Activated T-helper 2 cell treated with anti-CD3 and anti-CD28 coated beads, Interferon-gamma antibody, Interleukin-2, Interleukin-4, amounts not matched to agents 10 μg/mL and 5 μg/mL and 100 μg/mL, durations not matched to agents 14 hours and 24 hours and 36 hours (primary cell): ENCODE data around the gene NRG3. TPM values are rescaled to one million over a fixed set of nuclear protein-coding genes. Genes with fewer than 3 reads are reported as not detected.

Experiments used
- DNase-seq: peaks from one replicate; pipeline ENCODE4 v3.0.0; 2021; ENCODE audit warnings: low spot score
- H3K27ac Mint-ChIP-seq: one replicate; pipeline ENCODE4 v1.8.0; 2021; ENCODE audit warnings: mixed read lengths
- H3K27me3 Mint-ChIP-seq: one replicate; pipeline ENCODE4 v1.8.0; 2021; ENCODE audit warnings: low read depth, mixed read lengths
- H3K36me3 Mint-ChIP-seq: one replicate; pipeline ENCODE4 v1.8.0; 2021; ENCODE audit warnings: low read depth, mixed read lengths
- H3K4me1 Mint-ChIP-seq: one replicate; pipeline ENCODE4 v1.8.0; 2021; ENCODE audit warnings: low read depth, mixed read lengths
- H3K4me3 Mint-ChIP-seq: one replicate; pipeline ENCODE4 v1.8.0; 2021; ENCODE audit warnings: low read depth, mild to moderate bottlenecking, moderate library complexity, mixed read lengths
- H3K9me3 Mint-ChIP-seq: one replicate; pipeline ENCODE4 v1.8.0; 2021; ENCODE audit warnings: mixed read lengths
- intact Hi-C: fragments of 100-400 bp; cut with micrococcal nuclease; formaldehyde crosslinking; loops from one replicate; pipeline ENCODE4 v1.15.1; 2023
- total RNA-seq: library from RNA; stranded (reverse); gene quantifications from 2 replicates; pipeline ENCODE4 v1.2.3, GENCODE V29; 2022

Gene NRG3
- total RNA-seq, 1 donor from 2014 or later = not detected

DNA sequence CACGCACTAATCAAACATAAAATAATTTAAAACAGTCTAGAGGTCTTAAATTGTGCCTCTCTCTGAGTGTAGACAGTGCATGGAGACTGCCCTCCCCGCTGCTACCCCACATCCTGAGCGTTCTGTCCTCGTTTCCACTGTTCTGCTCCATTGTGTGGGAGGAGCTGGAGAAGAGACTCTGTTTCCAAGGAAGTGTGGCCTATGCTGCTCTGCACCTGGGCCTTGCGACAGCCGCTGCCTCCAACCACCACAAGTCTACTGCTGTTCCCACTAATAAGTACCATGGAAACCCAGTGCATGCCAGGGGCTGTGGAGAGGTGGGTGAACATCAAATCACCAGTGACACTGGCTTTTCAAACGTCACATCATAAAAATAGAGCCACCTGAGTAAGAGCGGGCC lies 19.6 kb downstream of the NRG3 start:
- intact Hi-C loops = no loop called here
- H3K4me1 Mint-ChIP-seq = no peaks in the 10 kb centered on the region
- H3K27me3 Mint-ChIP-seq = no peaks in the 10 kb centered on the region
- DNase-seq = no peak
- no peak overlapping the region for H3K4me3 Mint-ChIP-seq
- no peaks in the 10 kb centered on the region for H3K9me3 Mint-ChIP-seq
- H3K27ac Mint-ChIP-seq = no peak overlapping the region
- H3K36me3 Mint-ChIP-seq = no peaks in the 10 kb centered on the region

DNA sequence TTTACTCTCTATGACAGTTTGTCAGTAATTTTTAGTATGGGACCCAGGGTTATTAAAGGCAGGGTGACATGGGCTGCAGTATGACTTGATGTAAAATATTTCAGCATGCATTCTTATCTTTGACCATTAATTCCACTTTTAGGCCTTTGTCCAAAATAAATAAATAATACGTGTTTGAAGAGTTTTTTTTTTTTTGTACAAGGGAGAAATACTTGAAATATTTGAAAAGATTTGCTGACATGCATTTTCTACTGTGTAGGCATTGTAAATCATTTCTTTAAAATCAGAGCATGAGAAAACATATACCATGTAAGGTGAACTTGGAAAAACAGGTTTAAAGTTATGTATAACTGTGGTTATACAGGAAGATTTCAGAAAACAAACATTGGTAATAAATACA lies 23.5 kb downstream of the NRG3 start:
- intact Hi-C loops = no loop called here
- H3K36me3 Mint-ChIP-seq = no peaks in the 10 kb centered on the region

DNA sequence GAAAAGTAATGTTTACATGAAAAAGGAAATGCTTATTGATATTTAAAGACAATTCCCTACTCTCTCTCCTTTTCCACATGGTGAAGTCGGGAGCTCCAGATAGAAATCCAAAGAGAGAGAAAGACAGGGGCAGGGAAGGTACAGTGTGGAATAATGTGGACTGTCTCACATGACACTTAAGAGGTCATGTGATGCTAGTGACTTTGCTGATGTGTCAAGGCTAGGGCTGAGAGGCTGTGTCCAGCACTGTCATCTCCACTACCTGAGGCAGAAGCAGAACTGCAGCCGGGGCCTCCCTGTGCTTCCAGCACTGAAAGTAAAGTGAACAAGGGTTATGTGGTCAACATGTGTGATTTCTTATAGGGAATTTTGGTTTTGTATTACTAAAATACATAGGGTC lies 26.0 kb downstream of the NRG3 start:
- no peak overlapping the region for H3K4me3 Mint-ChIP-seq
- no peak for DNase-seq
- no peaks in the 10 kb centered on the region for H3K4me1 Mint-ChIP-seq
- H3K36me3 Mint-ChIP-seq = no peaks in the 10 kb centered on the region
- H3K27ac Mint-ChIP-seq = no peak overlapping the region
- intact Hi-C loops = no loop called here
- H3K27me3 Mint-ChIP-seq = no peaks in the 10 kb centered on the region
- no peaks in the 10 kb centered on the region for H3K9me3 Mint-ChIP-seq

More for the DNA sequence above, 23.5 kb downstream of the NRG3 start:
- H3K4me1 Mint-ChIP-seq = no peaks in the 10 kb centered on the region
- no peak overlapping the region for H3K27ac Mint-ChIP-seq
- no peaks in the 10 kb centered on the region for H3K9me3 Mint-ChIP-seq
- DNase-seq = no peak
- no peak overlapping the region for H3K4me3 Mint-ChIP-seq
- H3K27me3 Mint-ChIP-seq = no peaks in the 10 kb centered on the region

DNA sequence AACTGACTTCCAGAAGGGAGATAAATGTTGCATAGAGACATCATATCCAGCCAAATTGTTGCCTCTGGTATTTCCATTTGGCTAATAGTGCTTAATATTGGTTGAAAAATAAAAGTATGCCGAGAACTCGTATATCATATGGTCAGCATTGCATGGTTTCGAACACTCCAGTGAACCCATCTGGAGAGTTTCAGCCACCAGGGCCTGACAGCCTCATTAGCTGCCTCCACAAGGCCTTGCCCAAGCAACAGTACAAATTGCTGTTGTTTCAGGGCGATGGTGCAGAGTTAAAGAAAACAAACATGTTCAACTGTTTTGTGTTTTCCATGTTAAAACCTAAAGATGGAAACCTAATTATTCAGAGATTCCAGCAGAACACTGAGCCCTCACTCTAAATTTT lies 28.5 kb downstream of the NRG3 start:
- H3K4me3 Mint-ChIP-seq = no peak overlapping the region
- no peaks in the 10 kb centered on the region for H3K4me1 Mint-ChIP-seq
- DNase-seq = no peak
- H3K9me3 Mint-ChIP-seq = no peaks in the 10 kb centered on the region
- no peaks in the 10 kb centered on the region for H3K27me3 Mint-ChIP-seq
- intact Hi-C loops = no loop called here
- no peak overlapping the region for H3K27ac Mint-ChIP-seq
- H3K36me3 Mint-ChIP-seq = no peaks in the 10 kb centered on the region

DNA sequence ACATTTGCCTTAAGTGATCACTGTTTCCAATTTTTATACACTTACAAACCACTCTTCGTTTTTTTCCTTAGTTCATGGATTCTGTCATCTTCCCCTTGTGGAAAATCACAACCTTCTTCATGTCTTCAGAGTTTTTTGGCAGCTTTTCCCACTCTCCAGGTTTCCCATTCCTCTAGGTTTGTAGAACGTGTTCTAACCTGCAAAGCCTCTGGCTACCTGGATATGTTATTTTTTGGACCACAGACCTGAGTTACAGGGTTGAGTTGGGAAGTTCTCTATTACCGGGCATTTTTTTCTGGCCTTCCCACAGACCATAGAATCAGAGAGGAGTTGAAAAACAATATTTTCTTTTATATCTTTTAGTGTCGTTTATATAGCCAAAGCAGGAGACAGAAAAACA lies 30.2 kb downstream of the NRG3 start:
- H3K4me3 Mint-ChIP-seq = no peak overlapping the region
- no peaks in the 10 kb centered on the region for H3K36me3 Mint-ChIP-seq
- DNase-seq = no peak
- no peaks in the 10 kb centered on the region for H3K27me3 Mint-ChIP-seq
- no peaks in the 10 kb centered on the region for H3K9me3 Mint-ChIP-seq
- H3K4me1 Mint-ChIP-seq = no peaks in the 10 kb centered on the region
- intact Hi-C loops = no loop called here
- no peak overlapping the region for H3K27ac Mint-ChIP-seq

DNA sequence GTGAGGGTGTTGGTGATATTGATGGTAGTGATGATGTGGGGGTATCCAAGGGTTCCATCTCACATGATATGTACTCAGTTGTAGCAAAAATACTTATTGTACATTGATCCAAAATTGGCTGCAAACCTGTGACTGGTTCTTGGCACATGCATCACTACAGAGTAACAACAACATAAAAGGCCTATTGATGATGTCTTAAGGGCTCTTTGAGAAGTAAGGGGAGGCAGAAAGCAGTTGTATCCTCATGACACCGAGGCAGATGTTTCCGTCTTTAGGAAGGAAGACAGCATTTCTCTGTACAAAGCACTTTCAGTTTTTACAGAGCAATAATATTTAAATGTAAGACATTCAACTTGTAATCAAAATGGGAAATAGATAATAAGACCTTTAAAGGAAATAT lies 34.5 kb downstream of the NRG3 start:
- intact Hi-C loops = no loop called here
- H3K9me3 Mint-ChIP-seq = no peaks in the 10 kb centered on the region
- no peak overlapping the region for H3K27ac Mint-ChIP-seq
- H3K36me3 Mint-ChIP-seq = no peaks in the 10 kb centered on the region
- no peaks in the 10 kb centered on the region for H3K27me3 Mint-ChIP-seq
- DNase-seq = no peak
- H3K4me1 Mint-ChIP-seq = no peaks in the 10 kb centered on the region
- H3K4me3 Mint-ChIP-seq = no peak overlapping the region

DNA sequence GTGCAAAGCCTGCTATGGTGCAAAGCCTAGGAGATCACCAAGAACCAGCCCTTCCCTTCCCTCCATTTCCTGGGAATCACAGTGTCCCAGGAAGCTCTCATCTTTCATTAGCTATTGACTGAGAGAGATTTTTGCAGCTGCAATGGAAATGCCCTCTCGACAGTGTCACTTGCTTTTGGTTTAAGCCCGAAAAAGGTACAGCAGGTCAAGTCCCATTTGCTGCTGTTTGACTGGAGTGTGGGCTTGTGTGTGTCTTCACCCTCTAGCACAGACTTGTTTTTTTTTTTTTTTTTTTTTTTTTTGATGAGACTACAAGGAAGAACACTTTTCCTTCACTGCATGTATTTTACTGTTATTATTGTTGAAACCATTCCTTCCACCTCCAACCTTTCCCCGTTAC lies 36.3 kb downstream of the NRG3 start:
- no peaks in the 10 kb centered on the region for H3K9me3 Mint-ChIP-seq
- DNase-seq = no peak
- no peaks in the 10 kb centered on the region for H3K27me3 Mint-ChIP-seq
- H3K27ac Mint-ChIP-seq = no peak overlapping the region
- H3K4me1 Mint-ChIP-seq = no peaks in the 10 kb centered on the region
- H3K4me3 Mint-ChIP-seq = no peak overlapping the region
- intact Hi-C loops = no loop called here
- H3K36me3 Mint-ChIP-seq = no peaks in the 10 kb centered on the region

DNA sequence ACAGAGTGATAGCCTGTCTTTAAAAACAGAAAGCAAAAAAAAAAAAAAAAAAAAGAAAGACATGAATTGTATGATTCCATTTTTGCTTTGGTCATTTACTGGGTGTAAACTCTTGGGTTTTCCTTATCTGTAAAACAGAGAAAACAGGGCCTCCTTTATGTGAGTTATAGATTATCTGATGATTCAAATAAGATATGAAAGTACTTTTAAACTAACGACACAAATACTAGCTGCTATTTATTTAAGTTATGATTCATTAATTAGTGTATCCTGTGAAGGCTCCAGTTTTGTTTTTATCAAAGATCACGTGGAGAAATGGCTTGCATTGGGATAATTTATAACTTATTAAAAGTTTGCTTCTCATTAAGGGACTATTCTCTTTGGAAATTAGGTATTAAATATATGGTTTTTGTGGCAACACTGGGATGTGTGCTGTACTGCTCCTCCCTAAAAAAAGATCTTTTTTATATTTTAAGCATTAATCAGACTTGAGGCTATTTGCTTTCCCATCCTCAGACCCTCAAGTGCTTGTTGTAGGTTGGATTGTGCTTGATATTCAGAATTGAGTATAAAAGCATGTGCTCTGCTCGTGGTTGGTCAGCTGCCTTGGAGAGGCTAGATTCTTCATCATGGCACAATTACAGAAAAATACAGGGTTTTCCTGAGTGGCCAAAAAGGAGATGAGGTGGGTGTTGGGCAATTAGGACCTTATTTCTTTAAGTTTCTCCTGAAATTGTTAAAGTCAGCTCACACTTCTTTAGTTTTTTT lies 39.9 kb downstream of the NRG3 start:
- DNase-seq = no peak
- H3K4me3 Mint-ChIP-seq = no peak overlapping the region
- no peaks in the 10 kb centered on the region for H3K27me3 Mint-ChIP-seq
- intact Hi-C loops = no loop called here
- no peak overlapping the region for H3K27ac Mint-ChIP-seq
- no peaks in the 10 kb centered on the region for H3K9me3 Mint-ChIP-seq
- no peaks in the 10 kb centered on the region for H3K4me1 Mint-ChIP-seq
- H3K36me3 Mint-ChIP-seq = no peaks in the 10 kb centered on the region

DNA sequence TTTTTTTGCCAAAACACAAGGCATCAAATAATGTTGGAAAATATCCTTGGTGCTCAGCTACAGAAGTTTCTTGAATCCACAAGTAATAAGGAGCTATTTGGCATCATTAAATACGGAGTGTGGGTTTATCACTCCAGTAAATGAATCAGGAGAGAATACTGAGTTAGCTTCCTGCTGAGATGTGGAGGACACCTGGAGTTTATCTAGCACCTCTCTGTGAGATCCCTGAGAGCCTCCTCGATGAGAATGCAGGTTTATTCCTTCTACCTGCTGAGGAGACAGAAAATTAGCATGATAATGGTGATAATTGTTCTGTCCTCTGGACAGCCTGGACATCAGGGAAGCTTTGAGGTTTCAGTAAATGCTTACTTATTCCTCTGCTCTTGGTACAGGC lies 40.5 kb downstream of the NRG3 start:
- H3K4me1 Mint-ChIP-seq = no peaks in the 10 kb centered on the region
- intact Hi-C loops = no loop called here
- no peaks in the 10 kb centered on the region for H3K9me3 Mint-ChIP-seq

DNA sequence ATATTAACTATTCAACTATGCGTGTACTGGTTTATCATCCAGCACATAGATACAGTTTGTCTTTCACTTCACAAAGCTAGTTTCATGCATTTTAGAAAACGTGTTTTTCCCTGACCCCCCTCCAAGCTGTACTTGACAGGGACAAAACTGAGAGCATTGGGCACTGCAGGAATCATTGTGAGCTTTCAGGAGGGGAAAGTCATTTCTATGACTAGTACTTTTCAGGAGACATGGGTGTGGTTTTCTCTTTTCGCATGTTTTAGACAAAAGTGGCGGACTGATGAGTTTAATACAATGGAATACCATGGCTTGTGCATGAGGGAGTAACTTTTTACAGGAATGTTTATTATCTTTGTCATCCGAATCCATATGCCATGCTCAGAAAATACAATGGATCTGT lies 42.7 kb downstream of the NRG3 start:
- no peak overlapping the region for H3K27ac Mint-ChIP-seq
- H3K4me3 Mint-ChIP-seq = no peak overlapping the region
- H3K4me1 Mint-ChIP-seq = no peaks in the 10 kb centered on the region
- DNase-seq = no peak
- H3K27me3 Mint-ChIP-seq = no peaks in the 10 kb centered on the region
- no peaks in the 10 kb centered on the region for H3K36me3 Mint-ChIP-seq
- intact Hi-C loops = no loop called here
- H3K9me3 Mint-ChIP-seq = no peaks in the 10 kb centered on the region

More for the DNA sequence above, 40.5 kb downstream of the NRG3 start:
- Mint-ChIP-seq H3K27ac (no peak overlapping the region), H3K4me3 (no peak overlapping the region), H3K36me3 (no peaks in the 10 kb centered on the region), H3K27me3 (no peaks in the 10 kb centered on the region)
- no peak for DNase-seq

DNA sequence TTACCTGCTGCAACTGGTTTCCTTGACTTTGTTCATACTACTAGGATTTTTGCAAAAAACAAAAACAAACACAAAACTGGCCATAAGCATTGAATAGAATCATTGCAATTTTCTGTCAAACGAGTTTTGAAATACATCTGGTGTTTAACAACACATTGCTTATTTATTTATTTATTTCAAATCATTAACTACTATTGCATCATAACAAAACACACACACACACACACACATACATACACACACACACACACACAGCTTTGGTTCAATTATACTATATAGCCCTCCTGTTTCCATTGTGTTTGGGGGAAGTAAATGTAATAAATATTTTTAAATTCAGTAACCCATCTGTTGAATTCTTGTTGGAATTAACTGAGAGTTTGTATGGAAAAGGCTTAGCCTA lies 43.8 kb downstream of the NRG3 start:
- H3K9me3 Mint-ChIP-seq = no peaks in the 10 kb centered on the region
- no peak overlapping the region for H3K4me3 Mint-ChIP-seq
- no peak overlapping the region for H3K27ac Mint-ChIP-seq
- intact Hi-C loops = no loop called here
- H3K36me3 Mint-ChIP-seq = no peaks in the 10 kb centered on the region
- no peaks in the 10 kb centered on the region for H3K27me3 Mint-ChIP-seq
- no peak for DNase-seq
- no peaks in the 10 kb centered on the region for H3K4me1 Mint-ChIP-seq

DNA sequence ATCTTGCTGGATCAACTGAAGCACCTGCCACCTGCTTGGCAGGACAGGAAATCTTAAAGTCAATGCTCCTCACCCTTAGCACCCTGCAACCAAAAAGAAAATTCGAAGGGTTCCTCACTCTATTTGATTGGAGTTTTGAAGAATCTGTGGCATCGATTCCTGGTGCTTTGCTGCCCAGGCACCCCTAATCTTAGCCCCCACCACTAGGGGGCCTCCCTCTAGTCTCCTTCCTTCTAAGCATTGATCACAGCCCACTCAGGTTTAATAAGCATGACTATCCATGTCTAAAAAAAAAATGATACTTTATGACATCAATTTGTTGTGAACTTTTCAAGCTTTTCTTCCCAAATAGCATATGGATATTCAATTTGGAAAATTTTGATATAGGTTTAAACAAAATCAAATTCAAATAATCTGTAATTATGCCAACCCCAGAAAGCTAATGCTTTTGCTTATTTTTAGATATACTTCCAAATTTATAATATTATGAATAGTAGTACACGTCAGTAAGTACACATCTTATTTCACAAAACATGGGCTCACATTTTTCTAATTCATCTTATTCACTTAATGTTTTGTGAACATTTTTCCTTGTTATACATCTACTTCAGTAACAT lies 45.3 kb downstream of the NRG3 start:
- no peak for DNase-seq
- Mint-ChIP-seq H3K4me1 (no peaks in the 10 kb centered on the region), H3K27me3 (no peaks in the 10 kb centered on the region), H3K4me3 (no peak overlapping the region), H3K27ac (no peak overlapping the region), H3K36me3 (no peaks in the 10 kb centered on the region), H3K9me3 (peaks cover 3% of the 10 kb centered on the region)
- intact Hi-C loops = no loop called here

DNA sequence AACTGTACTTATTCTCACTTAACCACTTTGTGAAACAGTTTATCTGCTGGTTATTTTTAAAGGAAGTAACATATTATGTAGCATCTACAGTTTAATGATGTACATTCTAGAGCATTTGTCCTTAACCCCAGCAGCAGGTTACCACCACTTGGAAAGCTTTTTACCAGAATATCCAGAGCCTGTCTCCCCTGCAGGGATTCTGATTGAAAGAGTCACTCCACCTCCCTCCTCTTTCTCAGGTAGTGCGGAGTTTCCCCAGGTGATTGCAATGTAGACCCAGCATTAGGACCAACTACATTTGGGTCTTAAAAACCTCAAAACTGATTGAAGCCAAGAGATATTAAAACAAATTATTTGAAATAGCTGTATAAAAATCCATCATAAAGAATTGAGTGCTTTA lies 53.1 kb downstream of the NRG3 start:
- no peak overlapping the region for H3K27ac Mint-ChIP-seq
- intact Hi-C loops = no loop called here
- no peak for DNase-seq
- H3K4me3 Mint-ChIP-seq = no peak overlapping the region
- peaks cover 3% of the 10 kb centered on the region for H3K9me3 Mint-ChIP-seq
- H3K27me3 Mint-ChIP-seq = no peaks in the 10 kb centered on the region
- H3K36me3 Mint-ChIP-seq = no peaks in the 10 kb centered on the region
- no peaks in the 10 kb centered on the region for H3K4me1 Mint-ChIP-seq
